ENCODE measurements around the gene VRK3.
"Not testable (repeated sequence)": the region's sequence is repeated elsewhere in the genome, so short reads cannot be mapped to it uniquely, and the experiment has no call there.

Gene VRK3

GRCh38 chr19:50025022-50025793 is at the start of gene VRK3:
TSS of gene VRK3 (minus strand) at chr19:50025372. CDS start at chr19:50016162, 9,210 bp downstream.
- DNase-seq: peak; percentile 98

DNA sequence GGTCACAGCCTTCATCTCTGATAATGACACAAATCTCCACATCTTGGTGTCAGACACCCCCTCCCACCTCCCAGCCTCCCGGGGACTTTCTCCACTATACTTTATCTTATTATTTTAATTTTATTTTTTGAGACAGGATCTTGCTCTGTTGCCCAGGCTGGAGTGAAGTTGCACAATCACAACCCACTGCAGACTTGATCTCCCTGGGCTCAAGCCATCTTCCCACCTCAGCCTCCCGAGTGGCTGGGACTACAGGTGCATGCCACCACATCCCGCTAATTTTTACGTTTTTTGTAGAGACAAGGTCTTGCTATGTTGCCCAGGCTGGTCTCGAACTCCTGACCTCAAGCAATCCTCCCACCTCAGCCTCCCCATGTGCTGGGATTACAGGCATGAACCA is 43.2 kb upstream of the VRK3 start:
- DNase-seq: not testable (repeated sequence)

DNA sequence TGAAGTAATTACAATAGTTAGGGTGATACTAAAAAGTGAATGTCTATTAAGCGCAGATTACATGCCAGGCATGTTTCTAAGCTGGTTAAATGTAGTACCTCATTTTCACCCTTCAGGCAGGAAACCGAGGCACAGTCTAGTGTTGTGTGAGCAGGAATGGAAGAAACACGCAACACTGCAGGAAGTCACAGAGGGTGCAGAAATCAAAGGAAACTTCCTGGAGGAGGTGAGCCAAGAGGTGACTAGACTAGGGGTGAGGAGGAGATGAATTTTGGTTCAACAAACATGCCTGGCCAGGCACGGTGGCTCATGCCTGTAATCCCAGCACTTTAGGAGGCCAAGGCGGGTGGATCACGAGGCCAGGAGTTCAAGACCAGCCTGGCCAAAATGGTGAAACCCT is 42.4 kb upstream of the VRK3 start:
- DNase-seq: no peak

GRCh38 chr19:50065938-50066337 is 40.8 kb upstream of the VRK3 start:
- DNase-seq: no peak

GRCh38 chr19:50061650-50062049 is 36.5 kb upstream of the VRK3 start:
- no peak for DNase-seq

DNA sequence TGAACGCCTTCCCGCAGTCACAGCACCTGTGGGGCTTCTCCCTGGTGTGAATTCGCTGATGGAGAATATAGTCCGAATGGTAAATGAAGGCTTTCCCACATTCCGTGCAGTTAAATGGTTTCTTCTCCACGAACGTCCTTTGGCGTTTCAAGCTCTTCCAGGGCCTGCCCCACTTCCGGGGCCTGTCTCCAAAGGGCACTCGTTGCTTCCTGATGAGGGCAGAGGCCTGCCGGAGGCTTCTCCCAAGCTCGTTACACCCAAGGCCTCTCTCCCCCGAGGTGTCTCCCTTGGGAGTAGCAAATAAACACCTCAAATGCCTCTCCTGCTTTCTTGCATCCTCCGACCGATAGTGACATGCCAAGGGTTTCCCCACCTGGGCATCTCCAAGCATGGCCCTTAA is 34.9 kb upstream of the VRK3 start:
- DNase-seq: no peak

DNA sequence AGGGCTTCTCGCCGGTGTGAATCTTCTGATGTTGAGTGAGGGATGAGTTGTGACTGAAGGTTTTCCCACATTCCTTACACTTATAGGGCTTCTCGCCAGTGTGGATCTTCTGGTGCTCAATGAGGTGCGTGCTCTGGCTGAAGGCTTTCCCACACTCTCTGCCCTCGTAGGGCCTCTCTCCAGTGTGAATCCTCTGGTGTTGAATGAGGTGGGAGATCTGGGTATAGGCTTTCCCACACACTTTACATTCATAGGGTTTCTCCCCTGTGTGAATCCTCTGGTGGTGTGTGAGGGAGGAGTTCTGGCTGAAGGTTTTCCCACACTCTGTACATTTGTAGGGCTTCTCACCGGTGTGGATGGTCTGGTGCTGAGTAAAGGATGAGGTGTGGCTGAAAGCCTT is 33.9 kb upstream of the VRK3 start:
- no peak for DNase-seq

- no peak for DNase-seq
These were observed 33.3 kb upstream of the VRK3 start for GRCh38 chr19:50058425-50058824.

DNA sequence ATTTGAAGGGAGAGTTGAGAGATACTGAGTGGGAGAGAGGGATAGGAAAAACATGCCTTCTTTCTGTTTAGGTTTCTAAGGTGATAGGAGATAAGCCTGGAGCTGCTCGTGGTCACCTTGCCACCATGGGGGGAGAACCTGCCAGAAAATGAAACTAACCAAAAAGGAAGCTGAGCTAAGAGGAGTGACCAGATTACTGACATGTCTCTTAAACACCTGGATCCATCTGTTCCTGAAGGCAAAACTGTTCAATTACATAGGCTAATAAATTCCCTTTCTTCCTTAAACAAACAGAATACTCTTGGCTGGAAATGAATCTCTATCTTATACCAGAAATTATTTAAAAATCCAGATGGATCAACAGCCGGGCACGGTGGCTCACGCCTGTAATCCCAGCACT is 27.9 kb upstream of the VRK3 start:
- DNase-seq: no peak

DNA sequence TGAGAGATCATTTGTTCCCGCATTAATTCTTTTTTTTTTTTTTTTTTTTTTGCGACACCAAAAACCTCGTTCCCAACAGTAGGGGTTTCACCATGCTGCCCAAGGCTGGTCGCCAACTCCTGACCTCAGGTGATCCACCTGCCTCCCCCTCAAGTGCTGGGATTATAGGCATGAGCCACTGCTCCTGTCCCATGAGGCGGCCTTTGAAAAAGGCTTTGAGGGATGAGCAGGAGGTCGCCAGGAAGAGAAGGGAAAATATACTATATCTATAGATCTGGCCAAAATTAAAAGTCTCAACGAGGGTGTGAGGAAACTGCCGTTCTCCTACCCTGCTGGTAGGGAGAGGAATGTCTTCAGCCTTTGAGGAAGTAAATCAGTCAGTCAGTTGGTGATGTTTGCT is 26.8 kb upstream of the VRK3 start:
- no peak for DNase-seq

- DNase-seq: not testable (repeated sequence)
These were observed 26.2 kb upstream of the VRK3 start for GRCh38 chr19:50051228-50051895.

DNA sequence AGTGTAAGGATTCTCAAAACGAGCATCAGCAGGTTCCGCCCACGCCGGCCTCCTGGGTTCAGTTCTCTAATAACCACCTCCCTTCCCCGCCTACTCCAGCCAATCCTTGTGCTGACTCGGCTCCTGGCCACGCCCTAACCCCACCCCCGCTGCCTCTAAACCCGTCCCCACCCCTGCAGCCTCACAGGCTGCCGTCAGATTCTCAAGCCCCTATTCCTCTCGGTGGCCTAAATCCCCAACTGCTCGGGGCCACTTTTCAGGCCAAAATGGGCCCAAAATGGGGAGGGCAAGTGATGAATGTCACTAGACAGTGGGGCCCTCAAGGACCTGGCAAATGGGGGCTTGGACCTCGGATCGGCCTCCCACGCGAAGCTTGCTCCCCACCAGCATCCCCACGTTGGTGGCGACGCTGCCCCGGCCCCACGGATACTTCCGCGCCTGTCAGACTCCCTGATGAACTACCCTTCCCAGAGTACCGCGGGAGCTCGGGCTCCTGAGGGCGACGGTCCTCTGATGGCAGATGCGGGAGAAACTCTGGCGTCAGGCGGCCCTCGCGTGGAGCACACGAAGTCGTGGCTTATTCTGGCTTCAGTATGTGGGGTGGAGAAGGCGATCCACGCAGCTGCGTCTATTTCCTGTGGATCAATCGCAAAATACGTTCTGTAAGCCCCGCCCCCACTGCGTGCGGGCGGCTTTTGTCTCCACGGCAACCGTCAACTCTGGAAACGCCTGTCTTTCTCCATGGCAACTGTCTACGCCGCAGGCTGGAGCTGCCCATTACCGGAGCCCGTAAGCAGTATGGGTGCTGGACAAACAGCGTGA is 25.4 kb upstream of the VRK3 start:
- peak; percentile 82 for DNase-seq

DNA sequence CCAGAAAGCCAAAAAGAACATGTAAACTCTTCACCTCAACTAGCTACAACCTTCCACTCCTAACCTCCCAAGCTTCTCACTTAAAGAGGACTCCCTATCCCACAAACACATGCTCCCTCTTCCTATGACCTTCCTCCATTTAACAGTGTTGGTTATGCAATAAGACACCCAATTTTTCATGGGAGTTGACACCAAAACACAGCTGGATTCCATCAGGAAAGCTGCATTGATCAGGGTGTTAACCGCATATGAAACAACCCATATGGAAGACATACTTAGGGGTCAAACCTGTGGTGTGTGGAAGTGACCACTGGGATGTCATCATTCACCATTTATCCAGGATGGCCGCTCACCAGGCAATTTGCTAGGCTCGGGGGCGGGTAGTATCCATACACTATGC is 22.5 kb upstream of the VRK3 start:
- no peak for DNase-seq

DNA sequence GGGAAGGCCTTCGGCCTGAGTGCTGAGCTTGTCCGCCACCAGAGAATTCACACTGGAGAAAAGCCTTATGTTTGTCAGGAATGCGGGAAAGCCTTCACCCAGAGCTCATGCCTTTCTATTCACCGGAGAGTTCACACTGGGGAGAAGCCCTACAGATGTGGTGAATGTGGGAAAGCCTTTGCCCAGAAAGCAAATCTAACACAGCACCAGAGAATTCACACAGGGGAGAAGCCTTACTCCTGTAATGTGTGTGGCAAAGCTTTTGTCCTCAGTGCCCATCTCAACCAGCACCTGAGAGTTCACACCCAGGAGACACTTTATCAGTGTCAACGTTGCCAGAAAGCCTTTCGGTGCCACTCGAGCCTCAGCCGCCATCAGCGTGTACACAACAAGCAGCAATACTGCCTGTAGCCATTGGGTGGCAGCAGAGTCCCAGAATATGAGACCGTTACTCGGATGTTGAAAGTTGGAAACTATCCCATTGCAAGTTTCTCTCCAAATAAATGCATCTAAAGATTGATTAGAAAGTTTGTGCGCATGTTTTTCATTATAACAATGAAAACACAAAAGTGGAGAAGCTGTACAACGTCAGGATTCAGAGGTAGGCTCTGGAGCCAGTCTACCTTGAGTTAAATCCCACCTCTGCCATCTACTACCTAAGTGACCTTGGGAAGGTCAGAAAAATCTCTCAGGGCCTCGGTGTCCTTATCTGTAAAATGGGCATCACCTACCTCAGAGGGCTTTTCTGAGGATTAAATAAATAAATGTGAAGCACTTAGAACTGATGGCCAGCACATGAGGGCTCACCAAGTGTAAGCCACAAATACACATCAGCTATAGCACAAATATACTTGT is 21.7 kb upstream of the VRK3 start:
- no peak for DNase-seq

GRCh38 chr19:50044922-50045321 is 19.8 kb upstream of the VRK3 start:
- DNase-seq: no peak

- DNase-seq: no peak
These were observed 18.8 kb upstream of the VRK3 start for GRCh38 chr19:50043967-50044366.

- DNase-seq: no peak
These were observed 17.3 kb upstream of the VRK3 start for GRCh38 chr19:50042363-50043024.

- DNase-seq: no peak
These were observed 15.8 kb upstream of the VRK3 start for GRCh38 chr19:50040967-50041366.

GRCh38 chr19:50039968-50040367 is 14.8 kb upstream of the VRK3 start:
- no peak for DNase-seq

DNA sequence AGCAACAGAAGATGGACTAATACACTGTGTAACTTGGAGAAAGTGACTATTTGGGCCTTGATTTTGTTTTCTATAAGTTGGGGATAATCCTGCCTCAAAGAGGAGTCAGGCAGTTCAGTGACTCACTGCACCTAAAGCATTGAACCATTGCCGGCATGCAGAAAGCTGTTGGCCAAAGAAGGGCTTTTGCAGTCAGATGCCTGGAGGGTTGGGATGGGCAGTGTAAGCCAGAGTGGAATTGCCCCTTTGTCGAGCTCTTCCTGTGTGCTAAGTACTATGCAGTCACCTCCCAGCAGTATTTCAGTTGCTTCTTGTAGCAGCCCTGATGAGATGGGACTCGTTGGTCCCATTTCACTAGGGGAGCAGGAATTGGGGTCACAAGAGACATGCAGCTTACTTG is 11.7 kb upstream of the VRK3 start:
- DNase-seq: no peak

DNA sequence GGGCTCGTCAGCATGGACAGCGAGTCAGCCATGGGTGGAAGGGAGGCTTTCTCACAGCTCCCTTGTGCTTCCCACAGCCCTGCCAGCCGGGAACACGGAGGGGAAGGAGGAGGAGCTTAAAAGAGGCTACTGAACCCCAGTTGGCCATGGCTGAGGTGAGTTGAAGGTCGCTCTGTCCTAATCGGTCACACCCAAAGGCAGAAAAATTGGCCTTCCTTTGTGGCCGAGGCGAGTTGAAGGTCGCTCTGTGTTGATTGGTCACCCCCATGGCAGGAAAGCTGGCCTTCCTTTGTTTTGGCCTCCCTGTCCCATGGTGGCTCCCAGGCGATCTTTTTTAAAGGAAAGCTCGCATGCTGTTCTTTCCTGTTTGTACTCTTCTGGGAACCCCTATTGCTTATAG is 5.8 kb upstream of the VRK3 start:
- no peak for DNase-seq

GRCh38 chr19:50030225-50030624 is 5.1 kb upstream of the VRK3 start:
- DNase-seq: no peak
